Measurements from ENCODE around the gene PRKX.

DNA sequence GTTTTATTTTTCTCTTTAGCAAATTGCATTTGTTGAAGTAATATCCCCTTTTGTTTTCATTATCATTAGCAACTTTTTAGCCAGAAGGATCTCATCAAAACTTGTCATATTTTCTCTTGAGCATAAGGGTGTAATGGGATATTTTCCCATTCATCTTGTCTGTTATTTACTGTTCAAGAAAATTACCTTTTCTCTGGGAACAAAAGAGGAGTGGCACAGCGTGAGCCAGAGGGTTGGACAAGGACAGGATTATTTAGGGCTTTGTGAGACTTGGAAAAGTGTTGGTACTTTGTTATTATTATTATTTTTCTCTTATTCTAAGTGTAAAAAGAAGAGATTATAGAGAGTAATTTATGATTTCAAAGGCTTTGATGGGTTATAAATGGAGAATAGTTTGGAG, 135.9 kb downstream of the PRKX start:
- TF ChIP-seq GATA2 (IDR thresholded peaks at IDR 0.05; ENCODE audit: low read depth, low read length) (no peak), GATA3 (IDR thresholded peaks at IDR 0.05; ENCODE audit: low read depth, low read length) (no peak)
